GM23338 (cell line): Measurements from ENCODE around the gene KLF9. TPM values are rescaled to one million over a fixed set of nuclear protein-coding genes. Genes with fewer than 3 reads are reported as not detected.

ENCODE experiments used
- ATAC-seq: fragments of 200-7000 bp; cut with Tn5 transposase; 3 replicates; pipeline ENCODE4 v1.9.1; 2020
- DNase-seq: peaks from one replicate; pipeline ENCODE4 v3.0.0-alpha.2; 2015; ENCODE audit warnings: low spot score
- H2AFZ ChIP-seq: fragments of 200-600 bp; sonication (generic); 2 replicates; pipeline ENCODE4 v1.8.0; 2016; ENCODE audit warnings: antibody characterized with exemption, mild to moderate bottlenecking, moderate library complexity
- H3F3A ChIP-seq: fragments of 200-600 bp; sonication (generic); replicated peaks from 2 replicates; pipeline ENCODE4 v1.8.0; 2017; ENCODE audit warnings: antibody characterized with exemption, mixed run types, low read depth
- H3K27ac ChIP-seq: fragments of 200-600 bp; sonication (generic); 2 replicates; pipeline ENCODE4 v1.6.1; 2016; ENCODE audit warnings: low read depth
- H3K27me3 ChIP-seq: fragments of 200-600 bp; sonication (generic); 2 replicates; pipeline ENCODE4 v1.8.0; 2016; ENCODE audit warnings: mild to moderate bottlenecking, mixed run types, moderate library complexity; ENCODE audit not compliant: insufficient read depth
- H3K36me3 ChIP-seq: fragments of 200-600 bp; sonication (generic); 2 replicates; pipeline ENCODE4 v1.8.0; 2016; ENCODE audit warnings: mild to moderate bottlenecking; ENCODE audit not compliant: insufficient read depth
- H3K4me1 ChIP-seq: fragments of 200-600 bp; sonication (generic); 2 replicates; pipeline ENCODE4 v1.8.0; 2016; ENCODE audit warnings: mild to moderate bottlenecking, moderate library complexity; ENCODE audit not compliant: insufficient read depth
- H3K4me2 ChIP-seq: fragments of 200-600 bp; sonication (generic); 2 replicates; pipeline ENCODE4 v1.7.1; 2017; ENCODE audit warnings: mixed run types
- H3K4me3 ChIP-seq: fragments of 200-600 bp; sonication (generic); 2 replicates; pipeline ENCODE4 v1.6.1; 2016; ENCODE audit warnings: mixed run types
- H3K79me2 ChIP-seq: fragments of 200-600 bp; sonication (generic); replicated peaks from 2 replicates; pipeline ENCODE4 v1.8.0; 2017; ENCODE audit warnings: mild to moderate bottlenecking; ENCODE audit not compliant: insufficient read depth
- H3K9me2 ChIP-seq: fragments of 200-600 bp; sonication (generic); 2 replicates; pipeline ENCODE4 v1.8.0; 2017; ENCODE audit not compliant: insufficient read depth
- H4K20me1 ChIP-seq: fragments of 200-600 bp; sonication (generic); replicated peaks from 2 replicates; pipeline ENCODE4 v1.8.0; 2017; ENCODE audit warnings: mild to moderate bottlenecking; ENCODE audit not compliant: insufficient read depth
- H3K27ac Mint-ChIP-seq: 2 replicates; pipeline ENCODE4 v1.8.0; 2020; ENCODE audit warnings: inconsistent platforms, mild to moderate bottlenecking, moderate library complexity, mixed read lengths
- H3K27me3 Mint-ChIP-seq: 3 replicates; pipeline ENCODE4 v1.8.0; 2022; ENCODE audit warnings: low read depth, mild to moderate bottlenecking, moderate library complexity, mixed read lengths, inconsistent platforms; ENCODE audit not compliant: insufficient read depth, poor library complexity
- H3K36me3 Mint-ChIP-seq: 3 replicates; pipeline ENCODE4 v1.8.0; 2021; ENCODE audit warnings: low read depth, mild to moderate bottlenecking, inconsistent platforms, moderate library complexity, mixed read lengths
- H3K4me1 Mint-ChIP-seq: 3 replicates; pipeline ENCODE4 v1.8.0; 2020; ENCODE audit warnings: mild to moderate bottlenecking, inconsistent platforms, mixed read lengths
- H3K4me3 Mint-ChIP-seq: 3 replicates; pipeline ENCODE4 v1.8.0; 2021; ENCODE audit warnings: moderate library complexity, mild to moderate bottlenecking, inconsistent platforms, mixed read lengths
- H3K9me3 Mint-ChIP-seq: 3 replicates; pipeline ENCODE4 v1.8.0; 2020; ENCODE audit warnings: moderate library complexity, mild to moderate bottlenecking, inconsistent platforms, mixed read lengths
- CREB1 ChIP-seq: fragments of 250-450 bp; sonication (Bioruptor Pico); IDR thresholded peaks from 2 replicates; pipeline ENCODE4 v1.5.0; 2020; ENCODE audit warnings: low read depth, mild to moderate bottlenecking, moderate library complexity
- EZH2 ChIP-seq: fragments of 200-600 bp; sonication (generic); IDR thresholded peaks from one replicate; pipeline ENCODE4 v1.8.0; 2017; ENCODE audit warnings: antibody characterized with exemption, mild to moderate bottlenecking, low read depth; ENCODE audit not compliant: unreplicated experiment
- EZH2phosphoT487 ChIP-seq: fragments of 200-600 bp; sonication (generic); IDR thresholded peaks from one replicate; pipeline ENCODE4 v1.8.1; 2018; ENCODE audit warnings: antibody characterized with exemption; ENCODE audit not compliant: unreplicated experiment
- JUNB ChIP-seq: IDR thresholded peaks from one replicate; pipeline ENCODE4 v1.6.1; 2016; ENCODE audit warnings: antibody characterized with exemption; ENCODE audit not compliant: unreplicated experiment
- NANOG ChIP-seq: IDR thresholded peaks from 2 replicates; pipeline ENCODE4 v1.6.1; 2016; ENCODE audit warnings: antibody characterized with exemption, borderline replicate concordance
- POLR2AphosphoS5 ChIP-seq: IDR thresholded peaks from 2 replicates; pipeline ENCODE4 v1.6.1; 2016; ENCODE audit warnings: antibody characterized with exemption, low read depth
- STAT1 ChIP-seq: IDR thresholded peaks from one replicate; pipeline ENCODE4 v1.6.1; 2016; ENCODE audit warnings: antibody characterized with exemption; ENCODE audit not compliant: unreplicated experiment
- ZNF114 ChIP-seq: fragments of 250-450 bp; sonication (Bioruptor Pico); IDR thresholded peaks from 2 replicates; pipeline ENCODE4 v1.5.0; 2020; ENCODE audit warnings: mild to moderate bottlenecking, moderate library complexity
- ZNF331 ChIP-seq: fragments of 250-450 bp; sonication (Bioruptor Pico); IDR thresholded peaks from 2 replicates; pipeline ENCODE4 v1.5.0; 2020; ENCODE audit warnings: low read depth, mild to moderate bottlenecking, moderate library complexity
- polyA plus RNA-seq: library from polyadenylated mRNA; unstranded; fragments of >200 nt; fragmentation: Nextera tagmentation; extraction: Ambion mirVana; gene quantifications from 2 replicates; pipeline ENCODE4 v1.2.1, GENCODE V29; 2016
- total RNA-seq: library from RNA; depleted of rRNA; stranded (reverse); fragments of >200 nt; shearing (Covaris generic); gene quantifications from 2 replicates; pipeline ENCODE4 v1.2.3, GENCODE V29; 2014
- TF ChIP-seq, protein P1 (sequence below): IDR thresholded peaks from 2 replicates; pipeline ENCODE4 v1.6.1; 2016; ENCODE audit warnings: antibody characterized with exemption
- TF ChIP-seq, protein P2 (sequence below), 2 experiments: fragments of 200-600 bp in 1 of 2; sonication (generic) in 1 of 2; conservative IDR thresholded peaks; 2 replicates each; pipeline versions ENCODE4 v1.5.1 to v1.6.1; 2016 to 2017; ENCODE audit warnings: antibody characterized with exemption in 2 of 2, low read depth in 2 of 2, mild to moderate bottlenecking in 2 of 2, moderate library complexity in 1 of 2
- TF ChIP-seq, protein P3 (sequence below): IDR thresholded peaks from one replicate; pipeline ENCODE4 v1.6.1; 2018; ENCODE audit warnings: antibody characterized with exemption; ENCODE audit not compliant: unreplicated experiment
- TF ChIP-seq, protein P4 (sequence below): fragments of 250-450 bp; sonication (Bioruptor Pico); IDR thresholded peaks from 2 replicates; pipeline ENCODE4 v1.5.0; 2020; ENCODE audit warnings: mild to moderate bottlenecking, moderate library complexity

KLF9 gene
- total and polyA plus RNA-seq, 2 experiments from 2014 or later = 0.58 to 1.5 TPM

DNA sequence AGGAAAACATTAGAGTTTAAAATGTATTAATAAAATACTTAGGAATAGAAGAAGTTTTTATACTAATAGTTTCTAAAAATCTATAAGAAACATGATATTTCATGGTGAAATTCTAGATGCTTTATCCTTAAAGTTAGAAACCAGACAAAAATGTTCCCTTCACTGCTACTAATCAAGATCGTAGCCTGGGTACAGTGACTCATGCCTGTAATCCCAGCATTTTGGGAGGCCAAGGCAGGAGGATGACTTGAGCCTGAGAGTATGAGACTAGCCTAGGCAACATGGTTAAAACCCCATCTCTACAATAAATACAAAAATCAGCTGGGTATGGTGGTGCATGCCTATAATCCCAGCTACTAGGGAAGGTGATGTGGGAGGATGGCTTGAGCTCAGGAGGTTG, 30.4 kb upstream of the KLF9 start:
- Mint-ChIP-seq H3K4me3 (no peak overlapping the region), H3K27ac (no peak overlapping the region), H3K4me1 (peaks cover 3% of the 10 kb centered on the region; the same call in 1 of the 3 replicates), H3K27me3 (peaks cover 4% of the 10 kb centered on the region), H3K36me3 (no peaks in the 10 kb centered on the region), H3K9me3 (no peaks in the 10 kb centered on the region)
- H3K4me2 ChIP-seq = no peak overlapping the region
- H3K4me3 ChIP-seq = no peak overlapping the region
- peaks cover 3% of the 10 kb centered on the region; the same call in 1 of the 2 replicates for H3K9me2 ChIP-seq
- H3K27me3 ChIP-seq = no peaks in the 10 kb centered on the region
- no peak for ATAC-seq
- H3K79me2 ChIP-seq = no peaks in the 10 kb centered on the region
- no peak overlapping the region for H2AFZ ChIP-seq
- no peak overlapping the region for H3K27ac ChIP-seq
- no peaks in the 10 kb centered on the region for H3K36me3 ChIP-seq
- TF ChIP-seq EZH2phosphoT487 (no peak), ZNF331 (CRISPR knock-in tag) (no peak), CREB1 (no peak), NANOG (no peak), STAT1 (no peak), EZH2 (no peak), ZNF114 (CRISPR knock-in tag) (no peak), JUNB (no peak), POLR2AphosphoS5 (no peak)
- TF ChIP-seq, protein P1, sequence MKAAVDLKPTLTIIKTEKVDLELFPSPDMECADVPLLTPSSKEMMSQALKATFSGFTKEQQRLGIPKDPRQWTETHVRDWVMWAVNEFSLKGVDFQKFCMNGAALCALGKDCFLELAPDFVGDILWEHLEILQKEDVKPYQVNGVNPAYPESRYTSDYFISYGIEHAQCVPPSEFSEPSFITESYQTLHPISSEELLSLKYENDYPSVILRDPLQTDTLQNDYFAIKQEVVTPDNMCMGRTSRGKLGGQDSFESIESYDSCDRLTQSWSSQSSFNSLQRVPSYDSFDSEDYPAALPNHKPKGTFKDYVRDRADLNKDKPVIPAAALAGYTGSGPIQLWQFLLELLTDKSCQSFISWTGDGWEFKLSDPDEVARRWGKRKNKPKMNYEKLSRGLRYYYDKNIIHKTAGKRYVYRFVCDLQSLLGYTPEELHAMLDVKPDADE = no peak
- TF ChIP-seq, protein P2, sequence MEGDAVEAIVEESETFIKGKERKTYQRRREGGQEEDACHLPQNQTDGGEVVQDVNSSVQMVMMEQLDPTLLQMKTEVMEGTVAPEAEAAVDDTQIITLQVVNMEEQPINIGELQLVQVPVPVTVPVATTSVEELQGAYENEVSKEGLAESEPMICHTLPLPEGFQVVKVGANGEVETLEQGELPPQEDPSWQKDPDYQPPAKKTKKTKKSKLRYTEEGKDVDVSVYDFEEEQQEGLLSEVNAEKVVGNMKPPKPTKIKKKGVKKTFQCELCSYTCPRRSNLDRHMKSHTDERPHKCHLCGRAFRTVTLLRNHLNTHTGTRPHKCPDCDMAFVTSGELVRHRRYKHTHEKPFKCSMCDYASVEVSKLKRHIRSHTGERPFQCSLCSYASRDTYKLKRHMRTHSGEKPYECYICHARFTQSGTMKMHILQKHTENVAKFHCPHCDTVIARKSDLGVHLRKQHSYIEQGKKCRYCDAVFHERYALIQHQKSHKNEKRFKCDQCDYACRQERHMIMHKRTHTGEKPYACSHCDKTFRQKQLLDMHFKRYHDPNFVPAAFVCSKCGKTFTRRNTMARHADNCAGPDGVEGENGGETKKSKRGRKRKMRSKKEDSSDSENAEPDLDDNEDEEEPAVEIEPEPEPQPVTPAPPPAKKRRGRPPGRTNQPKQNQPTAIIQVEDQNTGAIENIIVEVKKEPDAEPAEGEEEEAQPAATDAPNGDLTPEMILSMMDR (conservative IDR thresholded peaks at IDR 0.05; ENCODE audit: low read depth in 2 of 2) = no peak
- TF ChIP-seq, protein P3, sequence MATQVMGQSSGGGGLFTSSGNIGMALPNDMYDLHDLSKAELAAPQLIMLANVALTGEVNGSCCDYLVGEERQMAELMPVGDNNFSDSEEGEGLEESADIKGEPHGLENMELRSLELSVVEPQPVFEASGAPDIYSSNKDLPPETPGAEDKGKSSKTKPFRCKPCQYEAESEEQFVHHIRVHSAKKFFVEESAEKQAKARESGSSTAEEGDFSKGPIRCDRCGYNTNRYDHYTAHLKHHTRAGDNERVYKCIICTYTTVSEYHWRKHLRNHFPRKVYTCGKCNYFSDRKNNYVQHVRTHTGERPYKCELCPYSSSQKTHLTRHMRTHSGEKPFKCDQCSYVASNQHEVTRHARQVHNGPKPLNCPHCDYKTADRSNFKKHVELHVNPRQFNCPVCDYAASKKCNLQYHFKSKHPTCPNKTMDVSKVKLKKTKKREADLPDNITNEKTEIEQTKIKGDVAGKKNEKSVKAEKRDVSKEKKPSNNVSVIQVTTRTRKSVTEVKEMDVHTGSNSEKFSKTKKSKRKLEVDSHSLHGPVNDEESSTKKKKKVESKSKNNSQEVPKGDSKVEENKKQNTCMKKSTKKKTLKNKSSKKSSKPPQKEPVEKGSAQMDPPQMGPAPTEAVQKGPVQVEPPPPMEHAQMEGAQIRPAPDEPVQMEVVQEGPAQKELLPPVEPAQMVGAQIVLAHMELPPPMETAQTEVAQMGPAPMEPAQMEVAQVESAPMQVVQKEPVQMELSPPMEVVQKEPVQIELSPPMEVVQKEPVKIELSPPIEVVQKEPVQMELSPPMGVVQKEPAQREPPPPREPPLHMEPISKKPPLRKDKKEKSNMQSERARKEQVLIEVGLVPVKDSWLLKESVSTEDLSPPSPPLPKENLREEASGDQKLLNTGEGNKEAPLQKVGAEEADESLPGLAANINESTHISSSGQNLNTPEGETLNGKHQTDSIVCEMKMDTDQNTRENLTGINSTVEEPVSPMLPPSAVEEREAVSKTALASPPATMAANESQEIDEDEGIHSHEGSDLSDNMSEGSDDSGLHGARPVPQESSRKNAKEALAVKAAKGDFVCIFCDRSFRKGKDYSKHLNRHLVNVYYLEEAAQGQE = no peak
- TF ChIP-seq, protein P4, sequence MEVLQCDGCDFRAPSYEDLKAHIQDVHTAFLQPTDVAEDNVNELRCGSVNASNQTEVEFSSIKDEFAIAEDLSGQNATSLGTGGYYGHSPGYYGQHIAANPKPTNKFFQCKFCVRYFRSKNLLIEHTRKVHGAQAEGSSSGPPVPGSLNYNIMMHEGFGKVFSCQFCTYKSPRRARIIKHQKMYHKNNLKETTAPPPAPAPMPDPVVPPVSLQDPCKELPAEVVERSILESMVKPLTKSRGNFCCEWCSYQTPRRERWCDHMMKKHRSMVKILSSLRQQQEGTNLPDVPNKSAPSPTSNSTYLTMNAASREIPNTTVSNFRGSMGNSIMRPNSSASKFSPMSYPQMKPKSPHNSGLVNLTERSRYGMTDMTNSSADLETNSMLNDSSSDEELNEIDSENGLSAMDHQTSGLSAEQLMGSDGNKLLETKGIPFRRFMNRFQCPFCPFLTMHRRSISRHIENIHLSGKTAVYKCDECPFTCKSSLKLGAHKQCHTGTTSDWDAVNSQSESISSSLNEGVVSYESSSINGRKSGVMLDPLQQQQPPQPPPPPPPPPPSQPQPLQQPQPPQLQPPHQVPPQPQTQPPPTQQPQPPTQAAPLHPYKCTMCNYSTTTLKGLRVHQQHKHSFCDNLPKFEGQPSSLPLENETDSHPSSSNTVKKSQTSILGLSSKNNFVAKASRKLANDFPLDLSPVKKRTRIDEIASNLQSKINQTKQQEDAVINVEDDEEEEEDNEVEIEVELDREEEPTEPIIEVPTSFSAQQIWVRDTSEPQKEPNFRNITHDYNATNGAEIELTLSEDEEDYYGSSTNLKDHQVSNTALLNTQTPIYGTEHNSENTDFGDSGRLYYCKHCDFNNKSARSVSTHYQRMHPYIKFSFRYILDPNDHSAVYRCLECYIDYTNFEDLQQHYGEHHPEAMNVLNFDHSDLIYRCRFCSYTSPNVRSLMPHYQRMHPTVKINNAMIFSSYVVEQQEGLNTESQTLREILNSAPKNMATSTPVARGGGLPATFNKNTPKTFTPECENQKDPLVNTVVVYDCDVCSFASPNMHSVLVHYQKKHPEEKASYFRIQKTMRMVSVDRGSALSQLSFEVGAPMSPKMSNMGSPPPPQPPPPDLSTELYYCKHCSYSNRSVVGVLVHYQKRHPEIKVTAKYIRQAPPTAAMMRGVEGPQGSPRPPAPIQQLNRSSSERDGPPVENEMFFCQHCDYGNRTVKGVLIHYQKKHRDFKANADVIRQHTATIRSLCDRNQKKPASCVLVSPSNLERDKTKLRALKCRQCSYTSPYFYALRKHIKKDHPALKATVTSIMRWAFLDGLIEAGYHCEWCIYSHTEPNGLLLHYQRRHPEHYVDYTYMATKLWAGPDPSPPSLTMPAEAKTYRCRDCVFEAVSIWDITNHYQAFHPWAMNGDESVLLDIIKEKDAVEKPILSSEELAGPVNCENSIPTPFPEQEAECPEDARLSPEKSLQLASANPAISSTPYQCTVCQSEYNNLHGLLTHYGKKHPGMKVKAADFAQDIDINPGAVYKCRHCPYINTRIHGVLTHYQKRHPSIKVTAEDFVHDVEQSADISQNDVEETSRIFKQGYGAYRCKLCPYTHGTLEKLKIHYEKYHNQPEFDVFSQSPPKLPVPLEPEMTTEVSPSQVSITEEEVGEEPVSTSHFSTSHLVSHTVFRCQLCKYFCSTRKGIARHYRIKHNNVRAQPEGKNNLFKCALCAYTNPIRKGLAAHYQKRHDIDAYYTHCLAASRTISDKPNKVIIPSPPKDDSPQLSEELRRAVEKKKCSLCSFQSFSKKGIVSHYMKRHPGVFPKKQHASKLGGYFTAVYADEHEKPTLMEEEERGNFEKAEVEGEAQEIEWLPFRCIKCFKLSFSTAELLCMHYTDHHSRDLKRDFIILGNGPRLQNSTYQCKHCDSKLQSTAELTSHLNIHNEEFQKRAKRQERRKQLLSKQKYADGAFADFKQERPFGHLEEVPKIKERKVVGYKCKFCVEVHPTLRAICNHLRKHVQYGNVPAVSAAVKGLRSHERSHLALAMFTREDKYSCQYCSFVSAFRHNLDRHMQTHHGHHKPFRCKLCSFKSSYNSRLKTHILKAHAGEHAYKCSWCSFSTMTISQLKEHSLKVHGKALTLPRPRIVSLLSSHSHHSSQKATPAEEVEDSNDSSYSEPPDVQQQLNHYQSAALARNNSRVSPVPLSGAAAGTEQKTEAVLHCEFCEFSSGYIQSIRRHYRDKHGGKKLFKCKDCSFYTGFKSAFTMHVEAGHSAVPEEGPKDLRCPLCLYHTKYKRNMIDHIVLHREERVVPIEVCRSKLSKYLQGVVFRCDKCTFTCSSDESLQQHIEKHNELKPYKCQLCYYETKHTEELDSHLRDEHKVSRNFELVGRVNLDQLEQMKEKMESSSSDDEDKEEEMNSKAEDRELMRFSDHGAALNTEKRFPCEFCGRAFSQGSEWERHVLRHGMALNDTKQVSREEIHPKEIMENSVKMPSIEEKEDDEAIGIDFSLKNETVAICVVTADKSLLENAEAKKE (CRISPR knock-in tag) = no peak
- DNase-seq = no peak
- H3F3A ChIP-seq = no peaks in the 10 kb centered on the region
- H4K20me1 ChIP-seq = no peaks in the 10 kb centered on the region
- peaks cover 4% of the 10 kb centered on the region for H3K4me1 ChIP-seq
